ENCODE measurements around the gene HOXC5. TPM values are rescaled to one million over a fixed set of nuclear protein-coding genes. Genes with fewer than 3 reads are reported as not detected.

Gene HOXC5
- total and polyA plus RNA-seq, 4 donors: not detected

DNA sequence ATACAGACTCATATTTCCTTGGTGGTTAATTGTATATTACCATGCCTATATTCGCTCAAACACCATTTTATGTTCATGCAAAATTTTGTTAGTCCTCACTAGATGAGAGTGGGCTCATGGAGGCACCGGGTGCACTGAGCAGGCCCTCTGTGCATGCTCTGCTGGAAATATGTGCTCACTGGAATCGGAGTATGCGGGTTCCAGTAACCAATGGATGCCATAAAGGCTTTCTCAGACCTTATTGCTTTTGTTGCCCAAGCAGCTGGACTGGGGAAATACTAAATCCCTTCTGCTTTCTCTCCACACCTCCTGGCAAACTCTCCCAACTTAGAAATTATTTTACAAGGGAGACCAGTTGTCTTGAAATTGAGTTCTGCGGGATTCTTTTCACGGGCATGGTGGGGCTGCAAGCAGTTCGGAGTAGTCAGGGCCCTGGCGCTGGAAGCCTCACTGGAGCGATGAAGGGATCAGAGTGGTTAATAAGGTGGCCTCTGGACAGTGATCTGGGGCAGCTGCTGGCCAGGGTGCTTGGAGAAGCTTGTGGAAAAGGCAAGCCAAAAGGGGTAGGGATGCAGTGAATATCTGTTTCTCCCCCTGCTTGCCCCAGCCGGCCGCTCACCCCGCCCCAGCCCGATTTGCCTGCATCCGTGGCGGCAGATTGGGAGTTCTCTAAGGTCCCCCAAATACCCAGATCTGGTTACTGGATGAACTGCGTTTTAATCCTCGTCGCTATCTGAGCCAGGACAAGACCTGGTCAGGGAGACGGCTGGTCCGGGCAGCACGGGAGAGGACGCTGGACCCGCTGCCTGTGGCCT lies 12.1 kb upstream of the HOXC5 start:
- TF ChIP-seq FOXA1 (IDR thresholded peaks at IDR 0.05): no peak
- TF ChIP-seq RXRA (IDR thresholded peaks at IDR 0.05): no peak
- no peak for TF ChIP-seq HNF4A (conservative IDR thresholded peaks at IDR 0.05)
- TF ChIP-seq FOXA2 (IDR thresholded peaks at IDR 0.05): no peak
- no peak for TF ChIP-seq HNF4G (IDR thresholded peaks at IDR 0.05)
- TF ChIP-seq EGR1 (IDR thresholded peaks at IDR 0.05; ENCODE audit: low read depth in 2 of 2): no peak
- TF ChIP-seq GABPA (IDR thresholded peaks at IDR 0.05 in 1 of 2, conservative IDR thresholded peaks at IDR 0.05 in 1 of 2): no peak
- TF ChIP-seq, protein P1, sequence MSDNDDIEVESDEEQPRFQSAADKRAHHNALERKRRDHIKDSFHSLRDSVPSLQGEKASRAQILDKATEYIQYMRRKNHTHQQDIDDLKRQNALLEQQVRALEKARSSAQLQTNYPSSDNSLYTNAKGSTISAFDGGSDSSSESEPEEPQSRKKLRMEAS (IDR thresholded peaks at IDR 0.05): no peak
- TF ChIP-seq, protein P2, sequence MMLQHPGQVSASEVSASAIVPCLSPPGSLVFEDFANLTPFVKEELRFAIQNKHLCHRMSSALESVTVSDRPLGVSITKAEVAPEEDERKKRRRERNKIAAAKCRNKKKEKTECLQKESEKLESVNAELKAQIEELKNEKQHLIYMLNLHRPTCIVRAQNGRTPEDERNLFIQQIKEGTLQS (IDR thresholded peaks at IDR 0.05): no peak
- TF ChIP-seq TAF1 (conservative IDR thresholded peaks at IDR 0.05): no peak
- TF ChIP-seq YY1 (IDR thresholded peaks at IDR 0.05): no peak
- TF ChIP-seq, protein P3, sequence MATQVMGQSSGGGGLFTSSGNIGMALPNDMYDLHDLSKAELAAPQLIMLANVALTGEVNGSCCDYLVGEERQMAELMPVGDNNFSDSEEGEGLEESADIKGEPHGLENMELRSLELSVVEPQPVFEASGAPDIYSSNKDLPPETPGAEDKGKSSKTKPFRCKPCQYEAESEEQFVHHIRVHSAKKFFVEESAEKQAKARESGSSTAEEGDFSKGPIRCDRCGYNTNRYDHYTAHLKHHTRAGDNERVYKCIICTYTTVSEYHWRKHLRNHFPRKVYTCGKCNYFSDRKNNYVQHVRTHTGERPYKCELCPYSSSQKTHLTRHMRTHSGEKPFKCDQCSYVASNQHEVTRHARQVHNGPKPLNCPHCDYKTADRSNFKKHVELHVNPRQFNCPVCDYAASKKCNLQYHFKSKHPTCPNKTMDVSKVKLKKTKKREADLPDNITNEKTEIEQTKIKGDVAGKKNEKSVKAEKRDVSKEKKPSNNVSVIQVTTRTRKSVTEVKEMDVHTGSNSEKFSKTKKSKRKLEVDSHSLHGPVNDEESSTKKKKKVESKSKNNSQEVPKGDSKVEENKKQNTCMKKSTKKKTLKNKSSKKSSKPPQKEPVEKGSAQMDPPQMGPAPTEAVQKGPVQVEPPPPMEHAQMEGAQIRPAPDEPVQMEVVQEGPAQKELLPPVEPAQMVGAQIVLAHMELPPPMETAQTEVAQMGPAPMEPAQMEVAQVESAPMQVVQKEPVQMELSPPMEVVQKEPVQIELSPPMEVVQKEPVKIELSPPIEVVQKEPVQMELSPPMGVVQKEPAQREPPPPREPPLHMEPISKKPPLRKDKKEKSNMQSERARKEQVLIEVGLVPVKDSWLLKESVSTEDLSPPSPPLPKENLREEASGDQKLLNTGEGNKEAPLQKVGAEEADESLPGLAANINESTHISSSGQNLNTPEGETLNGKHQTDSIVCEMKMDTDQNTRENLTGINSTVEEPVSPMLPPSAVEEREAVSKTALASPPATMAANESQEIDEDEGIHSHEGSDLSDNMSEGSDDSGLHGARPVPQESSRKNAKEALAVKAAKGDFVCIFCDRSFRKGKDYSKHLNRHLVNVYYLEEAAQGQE (IDR thresholded peaks at IDR 0.05): no peak
- TF ChIP-seq, protein P4, sequence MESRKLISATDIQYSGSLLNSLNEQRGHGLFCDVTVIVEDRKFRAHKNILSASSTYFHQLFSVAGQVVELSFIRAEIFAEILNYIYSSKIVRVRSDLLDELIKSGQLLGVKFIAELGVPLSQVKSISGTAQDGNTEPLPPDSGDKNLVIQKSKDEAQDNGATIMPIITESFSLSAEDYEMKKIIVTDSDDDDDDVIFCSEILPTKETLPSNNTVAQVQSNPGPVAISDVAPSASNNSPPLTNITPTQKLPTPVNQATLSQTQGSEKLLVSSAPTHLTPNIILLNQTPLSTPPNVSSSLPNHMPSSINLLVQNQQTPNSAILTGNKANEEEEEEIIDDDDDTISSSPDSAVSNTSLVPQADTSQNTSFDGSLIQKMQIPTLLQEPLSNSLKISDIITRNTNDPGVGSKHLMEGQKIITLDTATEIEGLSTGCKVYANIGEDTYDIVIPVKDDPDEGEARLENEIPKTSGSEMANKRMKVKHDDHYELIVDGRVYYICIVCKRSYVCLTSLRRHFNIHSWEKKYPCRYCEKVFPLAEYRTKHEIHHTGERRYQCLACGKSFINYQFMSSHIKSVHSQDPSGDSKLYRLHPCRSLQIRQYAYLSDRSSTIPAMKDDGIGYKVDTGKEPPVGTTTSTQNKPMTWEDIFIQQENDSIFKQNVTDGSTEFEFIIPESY (IDR thresholded peaks at IDR 0.05): no peak
- TF ChIP-seq RAD21 (IDR thresholded peaks at IDR 0.05): no peak
- TF ChIP-seq JUND (IDR thresholded peaks at IDR 0.05): no peak
- no peak for TF ChIP-seq NR2F2 (IDR thresholded peaks at IDR 0.05)
- TF ChIP-seq SP1 (IDR thresholded peaks at IDR 0.05): no peak
- TF ChIP-seq, protein P5, sequence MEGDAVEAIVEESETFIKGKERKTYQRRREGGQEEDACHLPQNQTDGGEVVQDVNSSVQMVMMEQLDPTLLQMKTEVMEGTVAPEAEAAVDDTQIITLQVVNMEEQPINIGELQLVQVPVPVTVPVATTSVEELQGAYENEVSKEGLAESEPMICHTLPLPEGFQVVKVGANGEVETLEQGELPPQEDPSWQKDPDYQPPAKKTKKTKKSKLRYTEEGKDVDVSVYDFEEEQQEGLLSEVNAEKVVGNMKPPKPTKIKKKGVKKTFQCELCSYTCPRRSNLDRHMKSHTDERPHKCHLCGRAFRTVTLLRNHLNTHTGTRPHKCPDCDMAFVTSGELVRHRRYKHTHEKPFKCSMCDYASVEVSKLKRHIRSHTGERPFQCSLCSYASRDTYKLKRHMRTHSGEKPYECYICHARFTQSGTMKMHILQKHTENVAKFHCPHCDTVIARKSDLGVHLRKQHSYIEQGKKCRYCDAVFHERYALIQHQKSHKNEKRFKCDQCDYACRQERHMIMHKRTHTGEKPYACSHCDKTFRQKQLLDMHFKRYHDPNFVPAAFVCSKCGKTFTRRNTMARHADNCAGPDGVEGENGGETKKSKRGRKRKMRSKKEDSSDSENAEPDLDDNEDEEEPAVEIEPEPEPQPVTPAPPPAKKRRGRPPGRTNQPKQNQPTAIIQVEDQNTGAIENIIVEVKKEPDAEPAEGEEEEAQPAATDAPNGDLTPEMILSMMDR (IDR thresholded peaks at IDR 0.05; ENCODE audit: low read depth, low read length, missing input control): no peak
- Histone ChIP-seq H3K27me3 (ENCODE audit: control insufficient read depth in 4 of 4, insufficient read depth in 4 of 4, low read length in 3 of 4) (peaks cover 7 to 51% (median 18%) of the 10 kb centered on the region in 4 donors), H3K9ac (ENCODE audit: low read depth in 1 of 2, low read length in 2 of 2) (no peak overlapping the region), H3K36me3 (ENCODE audit: control insufficient read depth in 4 of 4, insufficient read depth in 3 of 4, low read depth in 1 of 4, low read length in 3 of 4) (no peaks in the 10 kb centered on the region), H3K4me1 (ENCODE audit: control insufficient read depth in 4 of 4, insufficient read depth in 4 of 4, low read length in 3 of 4) (peaks cover 0 to 13% (median 9%) of the 10 kb centered on the region in 4 donors), H3K27ac (ENCODE audit: low read depth in 1 of 2, low read length in 2 of 2) (no peak overlapping the region), H3K9me3 (ENCODE audit: control insufficient read depth in 4 of 4, low read length in 3 of 4) (no peaks in the 10 kb centered on the region), H3K4me3 (ENCODE audit: low read depth in 1 of 3, low read length in 3 of 3) (no peak overlapping the region)
- WGBS: 32% methylated on average over 23 of the region's 23 CpGs
- DNase-seq (ENCODE audit: low spot score): no peak

Data from liver (tissue), 9 donors.